ENCODE data around the gene NCF2. TPM values are rescaled to one million over a fixed set of nuclear protein-coding genes. Genes with fewer than 3 reads are reported as not detected.

NCF2 gene
- total and polyA plus RNA-seq, 2 donors (not counting 3 experiments of a cell fraction or from before 2014, with no cell fraction given) = 0.03 TPM; not detected in 1

GRCh38 chr1:183584147-183584546 lies 6.1 kb downstream of the NCF2 start:
- no peaks in the 10 kb centered on the region for H3K27me3 ChIP-seq (ENCODE audit: control insufficient read depth in 2 of 2, insufficient read depth in 2 of 2, low read length in 2 of 2)
- no peak overlapping the region for H3K4me2 ChIP-seq (ENCODE audit: insufficient read depth, low read length)
- TF ChIP-seq MYC (IDR thresholded peaks at IDR 0.05; ENCODE audit: low read depth, low read length) = no peak
- no peak for TF ChIP-seq CTCF (IDR thresholded peaks at IDR 0.05; ENCODE audit: extremely low read depth in 1 of 2, insufficient read depth in 1 of 2, low read depth in 1 of 2, low read length in 2 of 2)
- no peak for TF ChIP-seq EZH2 (IDR thresholded peaks at IDR 0.05; ENCODE audit: borderline replicate concordance, low read depth, low read length, severe bottlenecking)
- TF ChIP-seq POLR2AphosphoS5 (IDR thresholded peaks at IDR 0.05; ENCODE audit: insufficient read depth, low read depth, low read length) = no peak
- TF ChIP-seq FOS (IDR thresholded peaks at IDR 0.05; ENCODE audit: borderline replicate concordance, insufficient read depth, low read length) = no peak
- no peak for TF ChIP-seq JUN (IDR thresholded peaks at IDR 0.05; ENCODE audit: borderline replicate concordance, insufficient read depth, insufficient read length, low read depth)
- no peak for TF ChIP-seq MAX (IDR thresholded peaks at IDR 0.05; ENCODE audit: insufficient read depth, insufficient read length)
- TF ChIP-seq POLR2A (IDR thresholded peaks at IDR 0.05; ENCODE audit: low read depth, low read length) = no peak
- no peak for TF ChIP-seq GATA2 (IDR thresholded peaks at IDR 0.05; ENCODE audit: insufficient read depth, insufficient read length, low read depth, low read length)
- no peak for FAIRE-seq
- H3K36me3 ChIP-seq (ENCODE audit: control insufficient read depth in 2 of 2, extremely low read depth in 1 of 2, insufficient read depth in 2 of 2, low read length in 2 of 2) = no peaks in the 10 kb centered on the region
- H4K20me1 ChIP-seq (replicated peaks; ENCODE audit: control insufficient read depth, extremely low read depth, insufficient read depth, low read length) = no peaks in the 10 kb centered on the region
- intact Hi-C loops (cut with micrococcal nuclease) (no loop called here), dilution Hi-C loops (cut with MboI; ENCODE audit: extremely low pct_ligation_motif_present, low sequenced_read_pairs) (no loop called here)
- H2AFZ ChIP-seq (ENCODE audit: low read depth, low read length) = no peak overlapping the region
- H3K4me1 ChIP-seq (ENCODE audit: control insufficient read depth, extremely low read depth, insufficient read depth, low read length) = no peaks in the 10 kb centered on the region
- H3K9ac ChIP-seq (replicated peaks; ENCODE audit: extremely low read depth, insufficient read depth, low read length) = no peak overlapping the region
- DNase-seq (ENCODE audit: low read depth, low spot score) = no peak
- no peaks in the 10 kb centered on the region for H3K9me3 ChIP-seq (replicated peaks; ENCODE audit: control insufficient read depth, insufficient read depth, low read length)
- no peaks in the 10 kb centered on the region for H3K79me2 ChIP-seq (ENCODE audit: control insufficient read depth, insufficient read depth, low read length)
- H3K27ac ChIP-seq (ENCODE audit: insufficient read depth, low read depth, low read length) = no peak overlapping the region
- BruUV-seq (replicated peaks) = no TSS peak
- no peaks in the 10 kb centered on the region for H3K9me1 ChIP-seq (replicated peaks; ENCODE audit: control insufficient read depth, extremely low read depth, insufficient read depth, low read length)
- no peak overlapping the region for H3K4me3 ChIP-seq (replicated peaks in 1 of 3; ENCODE audit: insufficient read depth in 1 of 3, low read depth in 1 of 3, low read length in 3 of 3)
- ChIA-PET CTCF (no interaction called here), POLR2A (no interaction called here)

Data from endothelial cell of umbilical vein (primary cell).